ENCODE data around the gene TNIP2.

The TNIP2 gene

GRCh38 chr4:2743518-2744445 is 12.4 kb downstream of the TNIP2 start (continued):
- TF ChIP-seq, protein P1, sequence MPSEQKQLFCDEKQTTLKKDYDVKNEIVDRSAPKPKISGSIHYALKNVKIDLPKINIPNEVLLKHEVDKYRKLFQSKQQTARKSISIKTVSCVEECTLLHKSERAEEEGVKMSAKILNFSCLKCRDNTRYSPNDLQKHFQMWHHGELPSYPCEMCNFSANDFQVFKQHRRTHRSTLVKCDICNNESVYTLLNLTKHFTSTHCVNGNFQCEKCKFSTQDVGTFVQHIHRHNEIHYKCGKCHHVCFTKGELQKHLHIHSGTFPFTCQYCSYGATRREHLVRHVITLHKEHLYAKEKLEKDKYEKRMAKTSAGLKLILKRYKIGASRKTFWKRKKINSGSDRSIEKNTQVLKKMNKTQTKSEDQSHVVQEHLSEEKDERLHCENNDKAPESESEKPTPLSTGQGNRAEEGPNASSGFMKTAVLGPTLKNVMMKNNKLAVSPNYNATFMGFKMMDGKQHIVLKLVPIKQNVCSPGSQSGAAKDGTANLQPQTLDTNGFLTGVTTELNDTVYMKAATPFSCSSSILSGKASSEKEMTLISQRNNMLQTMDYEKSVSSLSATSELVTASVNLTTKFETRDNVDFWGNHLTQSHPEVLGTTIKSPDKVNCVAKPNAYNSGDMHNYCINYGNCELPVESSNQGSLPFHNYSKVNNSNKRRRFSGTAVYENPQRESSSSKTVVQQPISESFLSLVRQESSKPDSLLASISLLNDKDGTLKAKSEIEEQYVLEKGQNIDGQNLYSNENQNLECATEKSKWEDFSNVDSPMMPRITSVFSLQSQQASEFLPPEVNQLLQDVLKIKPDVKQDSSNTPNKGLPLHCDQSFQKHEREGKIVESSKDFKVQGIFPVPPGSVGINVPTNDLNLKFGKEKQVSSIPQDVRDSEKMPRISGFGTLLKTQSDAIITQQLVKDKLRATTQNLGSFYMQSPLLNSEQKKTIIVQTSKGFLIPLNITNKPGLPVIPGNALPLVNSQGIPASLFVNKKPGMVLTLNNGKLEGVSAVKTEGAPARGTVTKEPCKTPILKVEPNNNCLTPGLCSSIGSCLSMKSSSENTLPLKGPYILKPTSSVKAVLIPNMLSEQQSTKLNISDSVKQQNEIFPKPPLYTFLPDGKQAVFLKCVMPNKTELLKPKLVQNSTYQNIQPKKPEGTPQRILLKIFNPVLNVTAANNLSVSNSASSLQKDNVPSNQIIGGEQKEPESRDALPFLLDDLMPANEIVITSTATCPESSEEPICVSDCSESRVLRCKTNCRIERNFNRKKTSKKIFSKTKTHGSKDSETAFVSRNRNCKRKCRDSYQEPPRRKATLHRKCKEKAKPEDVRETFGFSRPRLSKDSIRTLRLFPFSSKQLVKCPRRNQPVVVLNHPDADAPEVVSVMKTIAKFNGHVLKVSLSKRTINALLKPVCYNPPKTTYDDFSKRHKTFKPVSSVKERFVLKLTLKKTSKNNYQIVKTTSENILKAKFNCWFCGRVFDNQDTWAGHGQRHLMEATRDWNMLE (tag by site-specific recombination; conservative IDR thresholded peaks at IDR 0.05; ENCODE audit: low read depth): no peak
- TF ChIP-seq YY1 (tag by site-specific recombination; IDR thresholded peaks at IDR 0.05): no peak
- TF ChIP-seq KLF1 (tag by site-specific recombination; IDR thresholded peaks at IDR 0.05): no peak
- TF ChIP-seq, protein P2, sequence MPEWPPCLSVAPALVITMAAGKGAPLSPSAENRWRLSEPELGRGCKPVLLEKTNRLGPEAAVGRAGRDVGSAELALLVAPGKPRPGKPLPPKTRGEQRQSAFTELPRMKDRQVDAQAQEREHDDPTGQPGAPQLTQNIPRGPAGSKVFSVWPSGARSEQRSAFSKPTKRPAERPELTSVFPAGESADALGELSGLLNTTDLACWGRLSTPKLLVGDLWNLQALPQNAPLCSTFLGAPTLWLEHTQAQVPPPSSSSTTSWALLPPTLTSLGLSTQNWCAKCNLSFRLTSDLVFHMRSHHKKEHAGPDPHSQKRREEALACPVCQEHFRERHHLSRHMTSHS (tag by site-specific recombination; IDR thresholded peaks at IDR 0.05): no peak
- TF ChIP-seq EGR2 (tag by site-specific recombination; IDR thresholded peaks at IDR 0.05; ENCODE audit: low read depth): no peak
- TF ChIP-seq BCL6B (tag by site-specific recombination; IDR thresholded peaks at IDR 0.05): no peak

GRCh38 chr4:2742823-2743517 is 13.2 kb downstream of the TNIP2 start:
- Histone ChIP-seq H3K4me1 (ENCODE audit: control insufficient read depth, insufficient read depth, low read length) (no peaks in the 10 kb centered on the region), H3K4me3 (ENCODE audit: low read depth, low read length) (no peak overlapping the region), H3K9me3 (ENCODE audit: control insufficient read depth, insufficient read depth, low read depth, low read length) (no peaks in the 10 kb centered on the region), H3K36me3 (ENCODE audit: control insufficient read depth in 2 of 2, insufficient read depth in 1 of 2, low read length in 2 of 2) (peaks cover 0 to 68% of the 10 kb centered on the region in 2 experiments; a peak in 2 of 3 replicates), H3K27ac (ENCODE audit: extremely low read depth, low read depth, low read length) (no peak overlapping the region)
- CTCF ChIA-PET: no interaction called here
- TF ChIP-seq SETDB1 (IDR thresholded peaks at IDR 0.05; ENCODE audit: insufficient read length, low read length) (no peak), ZSCAN30 (tag by site-specific recombination; IDR thresholded peaks at IDR 0.05) (no peak), ZNF529 (tag by site-specific recombination; IDR thresholded peaks at IDR 0.05; ENCODE audit: insufficient replicate concordance) (no peak)
- POLR2A ChIA-PET: no interaction called here

GRCh38 chr4:2742081-2742822 is 13.9 kb downstream of the TNIP2 start:
- ChIA-PET POLR2A (no interaction called here), CTCF (interaction anchor here (1.2 kb wide), 1 partner anchor 365 kb away, joined by 3 read pairs; no protein-coding TSS in a partner anchor)
- Histone ChIP-seq H3K4me1 (ENCODE audit: control insufficient read depth, insufficient read depth, low read length) (no peaks in the 10 kb centered on the region), H3K4me3 (ENCODE audit: low read depth, low read length) (no peak overlapping the region), H3K36me3 (ENCODE audit: control insufficient read depth in 2 of 2, insufficient read depth in 1 of 2, low read length in 2 of 2) (peaks cover 0 to 62% of the 10 kb centered on the region in 2 experiments; a peak in 1 of 3 replicates), H3K9me3 (ENCODE audit: control insufficient read depth, insufficient read depth, low read depth, low read length) (no peaks in the 10 kb centered on the region), H3K27ac (ENCODE audit: extremely low read depth, low read depth, low read length) (no peak overlapping the region)
- TF ChIP-seq ZNF510 (tag by site-specific recombination; IDR thresholded peaks at IDR 0.05; ENCODE audit: insufficient replicate concordance) (no peak), SCRT1 (tag by site-specific recombination; IDR thresholded peaks at IDR 0.05; ENCODE audit: borderline replicate concordance) (no peak), ZNF624 (tag by site-specific recombination; IDR thresholded peaks at IDR 0.05) (no peak), ZNF2 (tag by site-specific recombination; IDR thresholded peaks at IDR 0.05) (no peak), ZBTB1 (tag by site-specific recombination; IDR thresholded peaks at IDR 0.05) (no peak), ZNF645 (tag by site-specific recombination; IDR thresholded peaks at IDR 0.05) (no peak), ZNF394 (tag by site-specific recombination; IDR thresholded peaks at IDR 0.05; ENCODE audit: borderline replicate concordance) (no peak), ZNF350 (tag by site-specific recombination; IDR thresholded peaks at IDR 0.05) (no peak), ZNF335 (tag by site-specific recombination; conservative IDR thresholded peaks at IDR 0.05) (no peak), ZNF626 (tag by site-specific recombination; IDR thresholded peaks at IDR 0.05) (no peak), ZBTB7A (tag by site-specific recombination; IDR thresholded peaks at IDR 0.05; ENCODE audit: low read depth) (no peak), ZNF121 (tag by site-specific recombination; IDR thresholded peaks at IDR 0.05) (no peak), ZFP41 (tag by site-specific recombination; IDR thresholded peaks at IDR 0.05; ENCODE audit: borderline replicate concordance) (no peak)
